Progenitor cell of endocrine pancreas (in vitro differentiated cells): ENCODE measurements around the gene CDCP1. TPM values are rescaled to one million over a fixed set of nuclear protein-coding genes. Genes with fewer than 3 reads are reported as not detected.

Experiments
- DNase-seq: peaks from one replicate; pipeline ENCODE4 v3.0.0; 2021; ENCODE audit warnings: low spot score; ENCODE audit not compliant: unreplicated experiment
- H3K27ac Mint-ChIP-seq: 2 replicates; pipeline ENCODE4 v1.8.0; 2021; ENCODE audit warnings: mild to moderate bottlenecking, moderate library complexity, mixed read lengths
- H3K27me3 Mint-ChIP-seq: 2 replicates; pipeline ENCODE4 v1.8.0; 2021; ENCODE audit warnings: mixed read lengths
- H3K36me3 Mint-ChIP-seq: 2 replicates; pipeline ENCODE4 v1.8.0; 2022; ENCODE audit warnings: mixed read lengths; ENCODE audit not compliant: insufficient read depth
- H3K4me1 Mint-ChIP-seq: 2 replicates; pipeline ENCODE4 v1.8.0; 2021; ENCODE audit warnings: low read depth, mixed read lengths
- H3K4me3 Mint-ChIP-seq: 2 replicates; pipeline ENCODE4 v1.8.0; 2021; ENCODE audit warnings: low read depth, mild to moderate bottlenecking, moderate library complexity, mixed read lengths
- H3K9me3 Mint-ChIP-seq: 2 replicates; pipeline ENCODE4 v1.8.0; 2021; ENCODE audit warnings: low read depth, mixed read lengths
- CTCF ChIP-seq: fragments of 200-600 bp; sonication (generic); IDR thresholded peaks from one replicate; pipeline ENCODE4 v1.5.0; 2021; ENCODE audit warnings: antibody characterized with exemption, mild to moderate bottlenecking; ENCODE audit not compliant: unreplicated experiment
- total RNA-seq: library from RNA; stranded (reverse); gene quantifications from 2 replicates; pipeline ENCODE4 v1.2.1, GENCODE V29; 2021

Gene CDCP1
- total RNA-seq, 1 donor from 2014 or later: 15.3 TPM

DNA sequence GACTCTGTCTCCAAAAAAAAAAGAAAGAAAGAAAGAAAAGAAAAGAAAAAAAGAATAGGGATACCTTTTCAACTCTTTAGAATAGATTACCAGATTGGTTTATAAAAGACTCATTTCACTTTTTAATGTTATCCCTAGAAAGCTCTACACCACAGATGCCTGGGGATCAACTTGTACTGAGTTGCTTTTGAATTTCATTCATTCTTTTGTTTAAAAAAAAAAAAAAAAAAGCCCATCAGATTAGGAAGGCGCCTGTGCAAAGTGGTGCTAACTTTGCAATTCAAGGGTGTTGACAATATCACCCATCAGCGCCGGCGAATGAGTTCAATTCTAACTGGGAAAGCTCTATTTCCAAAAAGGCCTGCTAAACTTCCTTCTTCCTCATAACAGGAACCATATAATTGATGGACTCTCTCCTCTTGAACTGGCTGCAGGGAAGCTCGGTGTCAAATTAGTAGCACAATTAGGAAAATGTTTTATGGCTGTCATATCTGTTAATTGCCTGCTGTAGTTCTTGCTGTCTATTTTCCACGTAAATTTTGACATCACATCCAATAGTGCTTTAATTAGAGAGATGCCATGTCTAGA, 48.8 kb downstream of the CDCP1 start:
- peaks cover 5% of the 10 kb centered on the region for H3K4me1 Mint-ChIP-seq
- H3K9me3 Mint-ChIP-seq: no peaks in the 10 kb centered on the region
- no peak overlapping the region for H3K4me3 Mint-ChIP-seq
- TF ChIP-seq CTCF: no peak
- H3K36me3 Mint-ChIP-seq: peaks cover 4% of the 10 kb centered on the region
- no peak overlapping the region for H3K27ac Mint-ChIP-seq
- DNase-seq: no peak
- H3K27me3 Mint-ChIP-seq: no peaks in the 10 kb centered on the region

DNA sequence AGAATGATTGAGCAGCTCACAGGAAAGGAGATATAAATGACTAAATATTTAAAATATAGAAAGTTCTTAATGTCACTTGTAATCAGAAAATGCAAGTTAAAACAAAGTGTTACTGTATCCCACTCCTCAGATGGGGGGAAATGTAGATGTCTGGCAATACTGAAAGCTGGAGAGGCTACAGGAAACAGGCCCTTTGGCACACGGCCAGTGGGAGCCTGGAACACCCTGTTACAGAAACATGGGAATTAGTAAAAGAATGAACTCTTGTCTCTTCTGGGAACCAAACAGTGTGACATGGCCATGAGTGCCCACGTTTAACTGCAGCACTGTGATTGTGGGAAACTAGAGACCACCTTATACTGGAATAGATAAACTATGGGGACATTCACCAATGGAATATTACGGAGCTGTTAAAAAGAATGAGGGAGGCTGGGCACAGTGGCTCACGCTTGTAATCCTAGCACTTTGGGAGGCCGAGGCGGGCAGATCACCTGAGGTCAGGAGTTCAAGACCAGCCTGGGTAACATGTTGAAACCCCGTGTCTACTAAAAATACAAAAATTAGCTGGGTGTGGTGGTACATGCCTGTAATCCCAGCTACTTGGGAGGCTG, 50.2 kb downstream of the CDCP1 start:
- Mint-ChIP-seq H3K4me3 (no peak overlapping the region), H3K36me3 (peaks cover 4% of the 10 kb centered on the region), H3K27ac (no peak overlapping the region), H3K4me1 (peaks cover 5% of the 10 kb centered on the region), H3K9me3 (no peaks in the 10 kb centered on the region), H3K27me3 (no peaks in the 10 kb centered on the region)
- no peak for DNase-seq
- TF ChIP-seq CTCF: no peak

DNA sequence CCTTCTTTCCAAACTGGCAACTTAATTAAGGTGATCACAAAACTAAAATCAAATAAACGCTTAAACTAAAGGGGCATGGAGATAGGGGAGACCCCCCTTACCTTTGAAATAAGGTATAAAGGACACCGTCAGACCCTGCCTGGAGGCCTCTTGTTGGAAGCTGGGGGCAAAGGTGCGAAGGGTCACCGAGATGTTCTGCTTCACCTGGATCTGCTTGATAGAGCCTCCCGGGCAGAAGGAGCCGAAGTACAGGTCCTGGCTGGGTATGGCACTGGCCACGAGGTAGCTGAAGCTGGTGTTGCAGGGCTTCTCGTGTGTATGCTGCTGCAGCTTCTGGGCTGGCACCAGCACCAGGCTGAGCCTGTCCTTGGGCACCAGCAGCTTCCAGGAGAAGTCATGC, 53.0 kb downstream of the CDCP1 start:
- no peak for TF ChIP-seq CTCF
- DNase-seq: no peak
- Mint-ChIP-seq H3K9me3 (no peaks in the 10 kb centered on the region), H3K27me3 (no peaks in the 10 kb centered on the region), H3K36me3 (peaks cover 13% of the 10 kb centered on the region), H3K4me3 (no peak overlapping the region), H3K27ac (no peak overlapping the region), H3K4me1 (peaks cover 11% of the 10 kb centered on the region)

DNA sequence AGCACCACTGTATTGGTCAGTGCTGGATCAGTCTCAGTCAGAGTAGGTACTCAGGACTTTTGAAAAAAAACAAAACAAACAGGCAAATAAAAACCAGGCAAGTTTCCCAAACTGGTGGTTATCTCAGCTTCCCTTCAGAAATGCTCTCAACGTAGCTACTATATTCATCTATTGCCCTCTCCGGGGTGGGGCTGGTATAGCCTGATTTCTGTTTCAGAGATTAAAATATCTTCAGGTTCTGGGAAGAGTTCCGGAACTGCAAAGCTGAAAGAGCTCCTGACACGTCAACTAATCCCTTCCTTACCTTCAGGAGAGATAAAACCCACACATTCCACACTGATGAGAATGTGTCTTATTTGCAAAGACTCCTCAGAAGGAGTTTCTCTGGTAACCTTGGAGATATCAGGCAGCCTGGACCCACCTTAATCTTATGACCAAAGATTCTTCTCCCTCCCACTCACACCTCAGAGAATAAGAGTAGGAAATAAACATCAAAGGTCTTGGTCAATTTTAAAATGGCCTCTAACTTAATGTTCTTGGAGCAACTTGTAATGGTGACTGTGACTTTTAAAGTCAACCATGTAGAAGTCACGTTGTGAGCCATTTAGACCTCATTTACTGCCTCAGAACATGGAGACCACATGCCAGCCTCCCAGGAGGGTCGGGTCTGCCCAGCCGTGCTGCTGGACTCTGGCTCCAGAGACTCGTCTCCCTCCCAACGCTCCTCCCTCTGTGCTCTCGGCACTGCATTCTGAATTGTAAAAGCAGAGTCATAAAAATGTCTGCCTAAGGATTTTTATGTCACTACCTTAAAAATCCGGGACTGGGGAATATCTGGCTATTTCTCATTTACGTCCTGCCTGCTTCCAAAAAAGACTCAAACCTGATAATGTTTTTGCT, 53.8 kb downstream of the CDCP1 start:
- no peak overlapping the region for H3K27ac Mint-ChIP-seq
- H3K36me3 Mint-ChIP-seq: peaks cover 14% of the 10 kb centered on the region
- TF ChIP-seq CTCF: no peak
- no peak overlapping the region for H3K4me3 Mint-ChIP-seq
- H3K4me1 Mint-ChIP-seq: peaks cover 11% of the 10 kb centered on the region
- no peak for DNase-seq
- no peaks in the 10 kb centered on the region for H3K27me3 Mint-ChIP-seq
- H3K9me3 Mint-ChIP-seq: no peaks in the 10 kb centered on the region

DNA sequence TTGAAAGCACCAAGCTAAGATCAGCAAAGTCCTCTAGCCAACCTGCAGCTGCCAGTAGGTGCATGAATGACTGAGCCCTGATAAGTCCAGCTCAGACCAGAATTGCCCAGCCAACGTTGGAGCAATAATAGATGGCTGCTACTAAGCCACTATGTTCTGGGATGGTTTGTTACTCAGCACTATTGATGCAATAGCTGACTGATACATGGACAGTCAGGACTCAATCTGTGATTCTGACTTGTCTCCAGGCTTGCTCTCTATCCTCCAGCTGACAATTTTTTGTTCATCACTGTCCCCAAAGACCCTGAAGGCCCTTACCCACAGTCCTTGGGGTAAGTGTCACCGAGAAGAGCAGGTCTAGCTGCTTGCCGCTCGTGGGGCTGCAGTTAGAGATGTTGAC, 55.3 kb downstream of the CDCP1 start:
- no peak overlapping the region for H3K4me3 Mint-ChIP-seq
- no peak for DNase-seq
- no peaks in the 10 kb centered on the region for H3K27me3 Mint-ChIP-seq

More for the DNA sequence above, 55.3 kb downstream of the CDCP1 start:
- Mint-ChIP-seq H3K36me3 (peaks cover 14% of the 10 kb centered on the region), H3K27ac (no peak overlapping the region), H3K9me3 (no peaks in the 10 kb centered on the region), H3K4me1 (peaks cover 11% of the 10 kb centered on the region)
- TF ChIP-seq CTCF: no peak
